Pons (tissue), 1 donor: ENCODE data around the gene PCDH19.

Experiments used
- DNase-seq: peaks from one replicate; pipeline ENCODE4 v3.0.0-alpha.2; 2016; ENCODE audit warnings: low spot score

The PCDH19 gene

GRCh38 chrX:100299559-100299958 lies 110.5 kb downstream of the PCDH19 start:
- no peak for DNase-seq

- DNase-seq: no peak
These were observed 112.3 kb downstream of the PCDH19 start for GRCh38 chrX:100297728-100298127.

- no peak for DNase-seq
These were observed 113.8 kb downstream of the PCDH19 start for GRCh38 chrX:100296183-100296753.

- DNase-seq: no peak
These were observed 115.1 kb downstream of the PCDH19 start for GRCh38 chrX:100294965-100295364.

- DNase-seq: no peak
These were observed 121.0 kb downstream of the PCDH19 start for GRCh38 chrX:100289066-100289558.

GRCh38 chrX:100277231-100277630 lies 132.8 kb downstream of the PCDH19 start:
- DNase-seq: no peak

- no peak for DNase-seq
These were observed 135.2 kb downstream of the PCDH19 start for GRCh38 chrX:100274916-100275315.

GRCh38 chrX:100265179-100265578 lies 144.9 kb downstream of the PCDH19 start:
- no peak for DNase-seq

GRCh38 chrX:100264200-100264599 lies 145.9 kb downstream of the PCDH19 start:
- no peak for DNase-seq

- no peak for DNase-seq
These were observed 146.4 kb downstream of the PCDH19 start for GRCh38 chrX:100263650-100264049.

- no peak for DNase-seq
These were observed 161.1 kb downstream of the PCDH19 start for GRCh38 chrX:100248885-100249493.

- no peak for DNase-seq
These were observed 162.2 kb downstream of the PCDH19 start for GRCh38 chrX:100247826-100248225.

- DNase-seq: no peak
These were observed 165.4 kb downstream of the PCDH19 start for GRCh38 chrX:100244681-100245080.
